H9 (cell line): ENCODE results near the gene CFDP1. TPM values are rescaled to one million over a fixed set of nuclear protein-coding genes. Genes with fewer than 3 reads are reported as not detected.

Source experiments
- DNase-seq: peaks from one replicate; pipeline ENCODE4 v3.0.0-alpha.2; 2017
- H2AFZ ChIP-seq: one replicate; pipeline ENCODE4 v1.6.1; 2013; ENCODE audit warnings: mild to moderate bottlenecking, low read length, control low read depth, moderate library complexity
- H2AK5ac ChIP-seq: 2 replicates; pipeline ENCODE4 v1.6.1; 2013; ENCODE audit warnings: low read length, control low read depth, mixed read lengths; ENCODE audit not compliant: insufficient read length
- H2BK120ac ChIP-seq: one replicate; pipeline ENCODE4 v1.6.1; 2013; ENCODE audit warnings: low read depth, mild to moderate bottlenecking, low read length, control low read depth, inconsistent platforms; ENCODE audit not compliant: poor library complexity, severe bottlenecking
- H2BK12ac ChIP-seq: 2 replicates; pipeline ENCODE4 v1.6.1; 2013; ENCODE audit warnings: low read length, control low read depth, mixed read lengths, low read depth; ENCODE audit not compliant: insufficient read length
- H2BK15ac ChIP-seq: 2 replicates; pipeline ENCODE4 v1.6.1; 2013; ENCODE audit warnings: low read depth, low read length, control low read depth
- H2BK20ac ChIP-seq: one replicate; pipeline ENCODE4 v1.6.1; 2013; ENCODE audit warnings: low read depth, mild to moderate bottlenecking, low read length, control low read depth, inconsistent platforms; ENCODE audit not compliant: poor library complexity, severe bottlenecking
- H2BK5ac ChIP-seq: 2 replicates; pipeline ENCODE4 v1.6.1; 2013; ENCODE audit warnings: low read length, control low read depth, mixed read lengths; ENCODE audit not compliant: insufficient read length
- H3K14ac ChIP-seq: 2 replicates; pipeline ENCODE4 v1.6.1; 2013; ENCODE audit warnings: low read length, control low read depth; ENCODE audit not compliant: insufficient read depth
- H3K18ac ChIP-seq: 2 replicates; pipeline ENCODE4 v1.6.1; 2013; ENCODE audit warnings: low read depth, mild to moderate bottlenecking, mixed read lengths, low read length, control low read depth; ENCODE audit not compliant: insufficient read length
- H3K23ac ChIP-seq: 2 replicates; pipeline ENCODE4 v1.6.1; 2013; ENCODE audit warnings: low read length, control low read depth, mixed read lengths, low read depth; ENCODE audit not compliant: insufficient read length
- H3K23me2 ChIP-seq: 2 replicates; pipeline ENCODE4 v1.6.1; 2013; ENCODE audit warnings: low read depth, mild to moderate bottlenecking, mixed read lengths, low read length, control low read depth; ENCODE audit not compliant: insufficient read length, poor library complexity, severe bottlenecking
- H3K27ac ChIP-seq: 2 replicates; pipeline ENCODE4 v1.5.1; 2013; ENCODE audit warnings: low read length, control low read depth, mixed read lengths, low read depth; ENCODE audit not compliant: insufficient read length
- H3K27me3 ChIP-seq: 2 replicates; pipeline ENCODE4 v1.6.1; 2013; ENCODE audit warnings: low read length, control low read depth, inconsistent platforms; ENCODE audit not compliant: insufficient read depth
- H3K4ac ChIP-seq: 2 replicates; pipeline ENCODE4 v1.6.1; 2013; ENCODE audit warnings: low read depth, mild to moderate bottlenecking, control low read depth, inconsistent platforms, low read length, moderate library complexity
- H3K4me1 ChIP-seq: 2 replicates; pipeline ENCODE4 v1.6.1; 2013; ENCODE audit warnings: low read length, control low read depth, inconsistent platforms; ENCODE audit not compliant: insufficient read depth
- H3K4me2 ChIP-seq: 2 replicates; pipeline ENCODE4 v1.6.1; 2013; ENCODE audit warnings: low read length, control low read depth, mixed read lengths; ENCODE audit not compliant: insufficient read length, insufficient read depth
- H3K56ac ChIP-seq: 2 replicates; pipeline ENCODE4 v1.6.1; 2013; ENCODE audit warnings: low read depth, mild to moderate bottlenecking, mixed read lengths, low read length, control low read depth; ENCODE audit not compliant: insufficient read length
- H3K79me1 ChIP-seq: 2 replicates; pipeline ENCODE4 v1.6.1; 2013; ENCODE audit warnings: low read depth, mild to moderate bottlenecking, moderate library complexity, low read length, control low read depth, inconsistent platforms; ENCODE audit not compliant: insufficient read depth, poor library complexity, severe bottlenecking
- H3K79me2 ChIP-seq: 2 replicates; pipeline ENCODE4 v1.6.1; 2013; ENCODE audit warnings: low read length, control low read depth, inconsistent platforms; ENCODE audit not compliant: insufficient read depth
- H3K9ac ChIP-seq: 2 replicates; pipeline ENCODE4 v1.6.1; 2013; ENCODE audit warnings: low read length, control low read depth, mixed read lengths; ENCODE audit not compliant: insufficient read length; ENCODE audit errors: extremely low read depth
- H3K9me3 ChIP-seq: one replicate; pipeline ENCODE4 v1.6.1; 2013; ENCODE audit warnings: low read depth, low read length, inconsistent platforms; ENCODE audit not compliant: control insufficient read depth
- H3T11ph ChIP-seq: one replicate; pipeline ENCODE4 v1.6.1; 2013; ENCODE audit warnings: mild to moderate bottlenecking, low read length, control low read depth, inconsistent platforms
- H4K20me1 ChIP-seq: one replicate; pipeline ENCODE4 v1.6.1; 2013; ENCODE audit not compliant: control insufficient read depth, insufficient read length, insufficient read depth
- H4K5ac ChIP-seq: 2 replicates; pipeline ENCODE4 v1.6.1; 2013; ENCODE audit warnings: low read depth, mild to moderate bottlenecking, mixed read lengths, low read length, control low read depth; ENCODE audit not compliant: insufficient read length
- H4K8ac ChIP-seq: replicated peaks from 2 replicates; pipeline ENCODE4 v1.6.1; 2013; ENCODE audit warnings: low read length, control low read depth, mixed read lengths, low read depth; ENCODE audit not compliant: insufficient read length
- H4K91ac ChIP-seq: 2 replicates; pipeline ENCODE4 v1.6.1; 2013; ENCODE audit warnings: low read depth, mild to moderate bottlenecking, moderate library complexity, mixed read lengths, low read length, control low read depth; ENCODE audit not compliant: insufficient read length
- H3K27ac Mint-ChIP-seq, 3 experiments: 2 replicates in 2 of 3; 3 replicates in 1 of 3; pipeline ENCODE4 v1.8.0; 2020 to 2021; ENCODE audit warnings: mixed read lengths in 3 of 3, mild to moderate bottlenecking in 1 of 3, moderate library complexity in 1 of 3
- H3K27me3 Mint-ChIP-seq: 2 replicates; pipeline ENCODE4 v1.8.0; 2021; ENCODE audit warnings: low read depth, mild to moderate bottlenecking, moderate library complexity, mixed read lengths
- H3K36me3 Mint-ChIP-seq, 3 experiments: 2 replicates in 2 of 3; 3 replicates in 1 of 3; pipeline ENCODE4 v1.8.0; 2020 to 2021; ENCODE audit warnings: low read depth in 3 of 3, mixed read lengths in 3 of 3; ENCODE audit not compliant: insufficient read depth in 1 of 3
- H3K4me1 Mint-ChIP-seq, 2 experiments: 2 replicates each; pipeline ENCODE4 v1.8.0; 2020; ENCODE audit warnings: mixed read lengths in 2 of 2
- H3K4me3 Mint-ChIP-seq, 2 experiments: 2 replicates in 1 of 2; 3 replicates in 1 of 2; pipeline ENCODE4 v1.8.0; 2020 to 2021; ENCODE audit warnings: mild to moderate bottlenecking in 2 of 2, mixed read lengths in 2 of 2, moderate library complexity in 1 of 2
- H3K9me3 Mint-ChIP-seq, 2 experiments: 2 replicates in 1 of 2; 3 replicates in 1 of 2; pipeline ENCODE4 v1.8.0; 2020; ENCODE audit warnings: mild to moderate bottlenecking in 2 of 2, mixed read lengths in 2 of 2, moderate library complexity in 1 of 2
- WGBS: extraction: QIAGEN DNeasy Blood & Tissue Kit; methylation state at CpG from one replicate; pipeline ENCODE4 v1.1.7; 2013; ENCODE audit warnings: missing lambda C conversion rate, low lambda C conversion rate, mixed read lengths; ENCODE audit not compliant: insufficient read length; ENCODE audit errors: extremely low coverage; 5-methylcytosine and 5-hydroxymethylcytosine counted together
- total RNA-seq: library from RNA; stranded (reverse); gene quantifications from 2 replicates; pipeline ENCODE4 v1.2.1, GENCODE V29; 2021
- TF ChIP-seq, protein P1 (sequence below): fragments of 200-600 bp; sonication (generic); conservative IDR thresholded peaks from 3 replicates; pipeline ENCODE4 v1.8.0; 2021; ENCODE audit warnings: antibody characterized with exemption, mild to moderate bottlenecking

Gene CFDP1
- total RNA-seq, 1 experiment from 2014 or later = 89.2 TPM

- Histone ChIP-seq H3K9ac (no peak overlapping the region), H2BK120ac (no peak overlapping the region), H4K5ac (no peak overlapping the region), H3K4ac (no peak overlapping the region), H2AFZ (no peak overlapping the region), H3K4me1 (no peaks in the 10 kb centered on the region), H3K9me3 (no peaks in the 10 kb centered on the region), H3T11ph (no peak overlapping the region), H3K79me1 (no peaks in the 10 kb centered on the region), H3K23me2 (no peaks in the 10 kb centered on the region), H3K4me2 (no peak overlapping the region), H3K27me3 (no peaks in the 10 kb centered on the region), H3K14ac (no peak overlapping the region), H3K27ac (no peak overlapping the region), H3K56ac (no peak overlapping the region), H4K8ac (no peak overlapping the region), H2BK12ac (no peak overlapping the region), H2BK20ac (no peak overlapping the region), H4K91ac (no peak overlapping the region), H3K23ac (no peak overlapping the region), H3K18ac (no peak overlapping the region), H2AK5ac (no peak overlapping the region), H2BK5ac (no peak overlapping the region), H2BK15ac (no peak overlapping the region), H3K79me2 (no peaks in the 10 kb centered on the region), H4K20me1 (no peaks in the 10 kb centered on the region)
- Mint-ChIP-seq H3K9me3 (no peaks in the 10 kb centered on the region), H3K27ac (no peak overlapping the region), H3K4me3 (no peak overlapping the region), H3K4me1 (no peaks in the 10 kb centered on the region), H3K27me3 (no peaks in the 10 kb centered on the region), H3K36me3 (peaks cover 11 to 29% (median 26%) of the 10 kb centered on the region in 3 experiments)
- DNase-seq = no peak
- WGBS = no CpG with 5 or more reads among the region's 2 CpGs
- TF ChIP-seq, protein P1, sequence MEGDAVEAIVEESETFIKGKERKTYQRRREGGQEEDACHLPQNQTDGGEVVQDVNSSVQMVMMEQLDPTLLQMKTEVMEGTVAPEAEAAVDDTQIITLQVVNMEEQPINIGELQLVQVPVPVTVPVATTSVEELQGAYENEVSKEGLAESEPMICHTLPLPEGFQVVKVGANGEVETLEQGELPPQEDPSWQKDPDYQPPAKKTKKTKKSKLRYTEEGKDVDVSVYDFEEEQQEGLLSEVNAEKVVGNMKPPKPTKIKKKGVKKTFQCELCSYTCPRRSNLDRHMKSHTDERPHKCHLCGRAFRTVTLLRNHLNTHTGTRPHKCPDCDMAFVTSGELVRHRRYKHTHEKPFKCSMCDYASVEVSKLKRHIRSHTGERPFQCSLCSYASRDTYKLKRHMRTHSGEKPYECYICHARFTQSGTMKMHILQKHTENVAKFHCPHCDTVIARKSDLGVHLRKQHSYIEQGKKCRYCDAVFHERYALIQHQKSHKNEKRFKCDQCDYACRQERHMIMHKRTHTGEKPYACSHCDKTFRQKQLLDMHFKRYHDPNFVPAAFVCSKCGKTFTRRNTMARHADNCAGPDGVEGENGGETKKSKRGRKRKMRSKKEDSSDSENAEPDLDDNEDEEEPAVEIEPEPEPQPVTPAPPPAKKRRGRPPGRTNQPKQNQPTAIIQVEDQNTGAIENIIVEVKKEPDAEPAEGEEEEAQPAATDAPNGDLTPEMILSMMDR = no peak
Measured at GRCh38 chr16:75402159-75402820, 31.0 kb downstream of the CFDP1 start.
